Hepatocyte (in vitro differentiated cells): Measurements from ENCODE around the gene XPO5.

ENCODE experiments used
- CTCF ChIP-seq: fragments of 200-600 bp; sonication (generic); IDR thresholded peaks from 2 replicates; pipeline ENCODE4 v1.5.1; 2016; ENCODE audit warnings: antibody characterized with exemption, mild to moderate bottlenecking; ENCODE audit not compliant: poor library complexity
- EZH2phosphoT487 ChIP-seq: fragments of 200-600 bp; sonication (generic); IDR thresholded peaks from one replicate; pipeline ENCODE4 v1.6.1; 2018; ENCODE audit warnings: antibody characterized with exemption, mild to moderate bottlenecking, low read depth, moderate library complexity; ENCODE audit not compliant: unreplicated experiment, severe bottlenecking

GRCh38 chr6:43541774-43542471 is 33.9 kb downstream of the XPO5 start:
- no peak for TF ChIP-seq CTCF
- TF ChIP-seq EZH2phosphoT487: no peak
